Upper lobe of left lung (tissue), 4 donors: ENCODE measurements around the gene GRK2.

Source experiments
- CTCF ChIP-seq, 6 experiments: fragments of 450-650 bp in 4 of 6; fragments of 200-600 bp in 2 of 6; sonication (generic) in 2 of 6; IDR thresholded peaks; one replicate each; pipeline ENCODE4 v1.5.1; 2016 to 2019; ENCODE audit warnings: antibody characterized with exemption in 6 of 6
- EP300 ChIP-seq, 4 donors: sonication (generic); formaldehyde crosslinking; IDR thresholded peaks; one replicate each; pipeline ENCODE4 v1.5.1; 2017; ENCODE audit warnings: antibody characterized with exemption in 4 of 4, control low read depth in 2 of 4
- POLR2A ChIP-seq, 4 donors: fragments of 450-650 bp; IDR thresholded peaks; one replicate each; pipeline ENCODE4 v1.5.1; 2016 to 2017; ENCODE audit warnings: antibody characterized with exemption in 4 of 4, mild to moderate bottlenecking in 2 of 4

- TF ChIP-seq POLR2A (IDR thresholded peaks at IDR 0.05): peak in 1 of 4 donors; percentile 6
- no peak for TF ChIP-seq EP300 (IDR thresholded peaks at IDR 0.05)
- TF ChIP-seq CTCF (IDR thresholded peaks at IDR 0.05): no peak
Measured at GRCh38 chr11:67285541-67286498, 19.5 kb downstream of the GRK2 start.
